Measurements from ENCODE around the gene SCNN1A.

The SCNN1A gene

GRCh38 chr12:6336889-6337853 is 38.2 kb downstream of the SCNN1A start:
- TF ChIP-seq CTCF (IDR thresholded peaks at IDR 0.05; ENCODE audit: extremely low read depth, missing control alignments) = no peak
- DNase-seq (ENCODE audit: low spot score) = peak; percentile 56

- peak; percentile 78 for DNase-seq (ENCODE audit: low spot score)
- TF ChIP-seq CTCF (IDR thresholded peaks at IDR 0.05; ENCODE audit: extremely low read depth, missing control alignments) = no peak
Measured at GRCh38 chr12:6336079-6336888, 39.1 kb downstream of the SCNN1A start.

- peak; percentile 77 for TF ChIP-seq CTCF (IDR thresholded peaks at IDR 0.05; ENCODE audit: extremely low read depth, missing control alignments)
- peak; percentile 92 for DNase-seq (ENCODE audit: low spot score)
Measured at GRCh38 chr12:6335451-6336078, 39.8 kb downstream of the SCNN1A start.

- DNase-seq (ENCODE audit: low spot score) = no peak
- no peak for TF ChIP-seq CTCF (IDR thresholded peaks at IDR 0.05; ENCODE audit: extremely low read depth, missing control alignments)
Measured at GRCh38 chr12:6334940-6335450, 40.4 kb downstream of the SCNN1A start.

GRCh38 chr12:6334359-6334758 is 41.0 kb downstream of the SCNN1A start:
- TF ChIP-seq CTCF (IDR thresholded peaks at IDR 0.05; ENCODE audit: extremely low read depth, missing control alignments) = no peak

GRCh38 chr12:6333566-6333965 is 41.8 kb downstream of the SCNN1A start:
- no peak for TF ChIP-seq CTCF (IDR thresholded peaks at IDR 0.05; ENCODE audit: extremely low read depth, missing control alignments)
- no peak for DNase-seq (ENCODE audit: low spot score)

More at GRCh38 chr12:6334359-6334758, 41.0 kb downstream of the SCNN1A start:
- no peak for DNase-seq (ENCODE audit: low spot score)

All from GM20000 (cell line).